AG04450 (cell line): Measurements from ENCODE around the gene HUS1. TPM values are rescaled to one million over a fixed set of nuclear protein-coding genes. Genes with fewer than 3 reads are reported as not detected.
A peak's percentile ranks its signal among the peaks of the same experiment; 100 is the strongest.

Experiments
- CTCF ChIA-PET: fragments of 300-600, 350-600 bp; formaldehyde crosslinking; extraction: SDS; loops from one replicate; lab custom pipeline; 2022; ENCODE audit warnings: antibody characterized with exemption, inconsistent platforms; lab: Charles Lee
- POLR2A ChIA-PET: fragments of 350-600 bp; formaldehyde crosslinking; extraction: SDS; loops from one replicate; lab custom pipeline; 2021; ENCODE audit warnings: antibody characterized with exemption, inconsistent platforms; lab: Yijun Ruan, JAX
- DNase-seq: peaks from one replicate; pipeline ENCODE4 v3.0.0-alpha.2; 2011; ENCODE audit warnings: low read depth, low spot score
- H3K27ac ChIP-seq: one replicate; pipeline ENCODE4 v1.5.1; 2012; ENCODE audit warnings: low read depth, low read length, control low read depth
- H3K27me3 ChIP-seq: one replicate; pipeline ENCODE4 v1.6.0; 2012; ENCODE audit warnings: low read length; ENCODE audit not compliant: control insufficient read depth, insufficient read depth
- H3K4me3 ChIP-seq: 2 replicates; pipeline ENCODE4 v1.5.1; 2011; ENCODE audit warnings: mild to moderate bottlenecking, low read depth, low read length, control low read depth
- H3K9me3 ChIP-seq: 2 replicates; pipeline ENCODE4 v1.5.1; 2012; ENCODE audit warnings: low read length; ENCODE audit not compliant: control insufficient read depth, insufficient read depth
- polyA minus RNA-seq: library from RNA; depleted of rRNA, polyadenylated mRNA; stranded (reverse); fragments of >200 nt; gene quantifications from 2 replicates; pipeline ENCODE4 v1.2.3, GENCODE V29; 2011; rRNA and poly(A)+ RNA removed
- polyA plus RNA-seq: library from polyadenylated mRNA; depleted of rRNA; stranded (reverse); fragments of >200 nt; gene quantifications from 2 replicates; pipeline ENCODE4 v1.2.3, GENCODE V29; 2011; rRNA removed
- TF ChIP-seq, protein P1 (sequence below): IDR thresholded peaks from 2 replicates; pipeline ENCODE4 v1.5.1; 2011; ENCODE audit warnings: low read depth, low read length, control low read depth, inconsistent platforms

Gene HUS1
- 20.0 and 27.9 TPM in 2 replicates for polyA plus RNA-seq
- 25.1 and 26.3 TPM in 2 replicates for polyA minus RNA-seq

DNA sequence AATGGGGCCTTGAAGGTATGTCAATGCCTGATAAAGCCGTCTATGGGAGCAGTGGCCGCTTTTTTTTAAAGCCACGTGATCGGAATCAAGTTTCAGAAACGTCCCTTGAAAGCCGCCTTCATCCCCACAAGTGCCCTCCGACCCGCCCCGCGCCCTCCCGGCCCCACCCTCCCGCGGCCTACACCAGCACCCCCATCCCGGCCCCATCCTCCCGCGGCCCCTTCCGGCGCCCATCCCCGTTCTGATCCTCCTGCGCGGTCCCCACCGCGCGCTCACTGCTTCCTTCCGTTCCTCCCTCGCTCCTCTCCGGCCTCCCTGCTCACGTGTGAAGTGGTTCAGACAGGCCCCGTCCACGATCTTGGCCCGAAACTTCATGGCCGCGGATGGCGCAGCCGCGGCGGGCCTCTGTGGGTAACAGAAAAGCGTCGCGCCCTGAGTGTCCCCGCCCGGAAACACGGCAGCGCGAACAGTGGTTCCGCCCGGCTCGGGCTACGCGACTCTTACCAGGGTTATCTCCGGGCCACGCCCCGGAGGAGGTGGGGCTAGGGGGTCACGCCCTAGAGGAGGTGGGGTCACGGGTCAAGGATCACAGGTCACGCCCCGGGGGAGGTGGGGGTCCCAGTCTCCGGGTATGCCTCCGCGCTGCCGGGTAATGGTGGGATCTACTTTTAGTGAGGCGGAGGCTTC is at the start of gene HUS1:
TSS of gene HUS1 (minus strand) at position 471 of the 687 bp plus-strand sequence. CDS start at position 375, 96 bp downstream.
- Histone ChIP-seq H3K27ac (peak within 1 kb of the TSS; percentile 81), H3K27me3 (no peaks in the 10 kb centered on the region), H3K4me3 (peak within 1 kb of the TSS; percentile 85), H3K9me3 (no peaks in the 10 kb centered on the region)
- ChIA-PET CTCF (interaction anchor here (1.1 to 1.7 kb wide), 4 partner anchors 11 to 131 kb away, joined by 3 to 13 read pairs (median 8); no protein-coding TSS in a partner anchor), POLR2A (no interaction called here)
- peak; percentile 59 for DNase-seq
- TF ChIP-seq, protein P1, sequence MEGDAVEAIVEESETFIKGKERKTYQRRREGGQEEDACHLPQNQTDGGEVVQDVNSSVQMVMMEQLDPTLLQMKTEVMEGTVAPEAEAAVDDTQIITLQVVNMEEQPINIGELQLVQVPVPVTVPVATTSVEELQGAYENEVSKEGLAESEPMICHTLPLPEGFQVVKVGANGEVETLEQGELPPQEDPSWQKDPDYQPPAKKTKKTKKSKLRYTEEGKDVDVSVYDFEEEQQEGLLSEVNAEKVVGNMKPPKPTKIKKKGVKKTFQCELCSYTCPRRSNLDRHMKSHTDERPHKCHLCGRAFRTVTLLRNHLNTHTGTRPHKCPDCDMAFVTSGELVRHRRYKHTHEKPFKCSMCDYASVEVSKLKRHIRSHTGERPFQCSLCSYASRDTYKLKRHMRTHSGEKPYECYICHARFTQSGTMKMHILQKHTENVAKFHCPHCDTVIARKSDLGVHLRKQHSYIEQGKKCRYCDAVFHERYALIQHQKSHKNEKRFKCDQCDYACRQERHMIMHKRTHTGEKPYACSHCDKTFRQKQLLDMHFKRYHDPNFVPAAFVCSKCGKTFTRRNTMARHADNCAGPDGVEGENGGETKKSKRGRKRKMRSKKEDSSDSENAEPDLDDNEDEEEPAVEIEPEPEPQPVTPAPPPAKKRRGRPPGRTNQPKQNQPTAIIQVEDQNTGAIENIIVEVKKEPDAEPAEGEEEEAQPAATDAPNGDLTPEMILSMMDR = no peak

DNA sequence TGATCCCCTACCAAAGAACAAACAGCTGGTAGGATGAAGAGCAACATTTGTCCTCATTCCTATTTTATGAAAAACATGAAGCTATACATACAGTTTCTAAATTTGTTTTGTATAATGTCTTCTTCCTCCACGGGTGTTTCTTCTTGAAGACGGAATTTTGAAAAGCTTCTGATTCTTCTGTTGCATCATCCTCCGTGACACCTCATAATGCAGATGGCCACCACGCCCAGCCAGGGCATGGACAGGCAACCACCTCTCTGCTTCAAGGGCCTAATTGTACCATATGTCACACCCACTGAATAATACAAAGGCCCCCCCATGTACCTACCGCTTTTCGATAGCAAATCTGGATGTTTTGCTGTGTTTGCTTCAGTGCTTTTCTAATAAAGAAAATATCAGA is 49.5 kb upstream of the HUS1 start, which contains the start of gene SUN3:
TSS of gene SUN3 (minus strand) at position 170 of the 400 bp plus-strand sequence. CDS start at position 1, 169 bp downstream.
- DNase-seq = no peak
- CTCF ChIA-PET = no interaction called here
- TF ChIP-seq, protein P1 = no peak
- H3K27me3 ChIP-seq = peaks cover 21% of the 10 kb centered on the region
- H3K27ac ChIP-seq = no peak within 1 kb of the TSS
- no peak within 1 kb of the TSS for H3K4me3 ChIP-seq
- POLR2A ChIA-PET = no interaction called here
- no peaks in the 10 kb centered on the region for H3K9me3 ChIP-seq

DNA sequence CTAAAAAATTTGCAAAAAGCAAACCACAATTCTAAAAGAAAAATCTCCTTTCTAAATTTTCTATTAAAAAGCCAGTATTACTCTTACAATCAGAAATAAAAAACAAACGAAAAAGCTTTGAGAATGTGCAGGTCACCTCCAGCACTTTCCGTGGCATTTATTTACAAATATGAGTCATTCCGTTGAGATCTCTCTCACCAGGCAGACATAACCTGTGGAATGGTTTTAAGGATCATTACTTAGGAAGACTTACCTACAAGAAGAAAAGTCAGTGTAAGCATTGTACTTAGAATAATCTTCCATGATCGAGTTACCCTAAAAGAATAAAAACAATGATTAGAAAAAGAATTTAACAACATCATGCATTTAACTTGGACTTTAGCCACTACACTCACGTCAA is 46.2 kb upstream of the HUS1 start:
- DNase-seq = no peak
- no peak overlapping the region for H3K4me3 ChIP-seq
- CTCF ChIA-PET = no interaction called here
- H3K27ac ChIP-seq = no peak overlapping the region
- TF ChIP-seq, protein P1 = no peak
- H3K27me3 ChIP-seq = peaks cover 20% of the 10 kb centered on the region
- H3K9me3 ChIP-seq = no peaks in the 10 kb centered on the region
- POLR2A ChIA-PET = no interaction called here

DNA sequence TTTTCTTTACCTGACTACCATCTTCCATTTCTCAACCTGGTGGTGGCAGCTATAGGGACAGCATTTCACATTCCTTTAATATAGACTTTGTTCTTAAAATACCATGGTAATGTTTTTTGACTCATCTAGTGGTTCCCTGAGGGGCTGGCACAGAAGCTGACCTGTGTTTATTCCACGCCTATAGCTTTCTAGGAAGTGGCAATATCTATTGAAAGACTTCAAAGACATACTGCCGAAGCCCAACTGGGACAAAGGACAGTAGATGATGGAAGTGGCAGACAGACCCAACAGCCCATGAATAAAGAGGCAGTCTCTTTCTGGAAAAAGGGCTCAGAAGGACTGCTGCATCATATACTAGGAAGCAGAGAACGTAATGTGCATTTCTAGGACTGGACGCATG is 38.3 kb upstream of the HUS1 start:
- TF ChIP-seq, protein P1 = no peak
- H3K27me3 ChIP-seq = no peaks in the 10 kb centered on the region
- ChIA-PET CTCF (interaction anchor here (0.7 kb wide), 1 partner anchor 137 kb away, joined by 3 read pairs; no protein-coding TSS in a partner anchor), POLR2A (no interaction called here)
- DNase-seq = no peak
- no peak overlapping the region for H3K27ac ChIP-seq
- no peak overlapping the region for H3K4me3 ChIP-seq
- no peaks in the 10 kb centered on the region for H3K9me3 ChIP-seq

DNA sequence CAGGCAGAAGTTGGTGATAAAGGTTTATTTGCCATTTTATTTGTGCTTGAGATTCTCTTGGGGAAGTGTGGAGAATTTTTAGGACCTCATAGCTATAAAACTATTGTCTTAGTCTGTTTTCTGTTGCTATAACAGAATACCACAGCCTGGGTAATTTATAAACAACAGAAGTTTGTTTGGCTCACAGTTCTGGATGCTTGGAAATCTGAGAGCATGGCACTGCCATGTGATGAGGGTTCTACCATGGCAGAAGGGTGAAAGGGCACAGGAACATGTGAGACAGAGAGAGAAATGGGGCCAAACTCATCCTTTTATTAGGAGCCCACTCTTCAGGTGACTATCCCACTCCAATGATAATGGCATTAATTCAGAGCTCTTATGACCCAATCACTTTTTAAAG is 37.2 kb upstream of the HUS1 start:
- CTCF ChIA-PET = no interaction called here
- TF ChIP-seq, protein P1 = no peak
- no peaks in the 10 kb centered on the region for H3K27me3 ChIP-seq
- POLR2A ChIA-PET = no interaction called here
- H3K27ac ChIP-seq = no peak overlapping the region
- no peak overlapping the region for H3K4me3 ChIP-seq
- H3K9me3 ChIP-seq = no peaks in the 10 kb centered on the region
- DNase-seq = no peak
